HEK293 (cell line): ENCODE results near the gene DYTN.

Experiments used
- CTCF ChIA-PET: fragments of 350-600 bp; formaldehyde crosslinking; extraction: SDS; loops from one replicate; lab custom pipeline; 2021; ENCODE audit warnings: antibody characterized with exemption; lab: Yijun Ruan, JAX
- POLR2A ChIA-PET: fragments of 300-600 bp; formaldehyde crosslinking; extraction: SDS; loops from one replicate; lab custom pipeline; 2020; ENCODE audit warnings: antibody characterized with exemption, inconsistent platforms; lab: Yijun Ruan, JAX
- H3K27ac ChIP-seq: fragments of 200-500 bp; sonication (Bioruptor generic); 2 replicates; pipeline ENCODE4 v1.5.1; 2014; ENCODE audit warnings: low read depth, low read length, control low read depth, inconsistent platforms; ENCODE audit errors: extremely low read depth
- H3K36me3 ChIP-seq, 2 experiments: fragments of 200-500 bp in 1 of 2; sonication (Bioruptor generic) in 1 of 2; 1 replicate in 1 of 2; 2 replicates in 1 of 2; pipeline ENCODE4 v1.5.1; 2014 to 2017; ENCODE audit warnings: inconsistent platforms in 2 of 2, low read length in 2 of 2; ENCODE audit not compliant: control insufficient read depth in 2 of 2, insufficient read depth in 1 of 2
- H3K4me1 ChIP-seq: fragments of 200-500 bp; sonication (Bioruptor generic); 2 replicates; pipeline ENCODE4 v1.5.1; 2014; ENCODE audit warnings: mild to moderate bottlenecking, low read length, inconsistent platforms; ENCODE audit not compliant: control insufficient read depth, insufficient read depth
- H3K4me3 ChIP-seq: 2 replicates; pipeline ENCODE4 v1.5.1; 2011; ENCODE audit warnings: low read depth, mild to moderate bottlenecking, control low read depth, low read length, moderate library complexity
- H3K9me3 ChIP-seq: fragments of 200-500 bp; sonication (Bioruptor generic); 2 replicates; pipeline ENCODE4 v1.5.1; 2014; ENCODE audit warnings: low read depth, low read length, inconsistent platforms; ENCODE audit not compliant: control insufficient read depth, insufficient read depth
- BCL11A ChIP-seq: fragments of 450-650 bp; formaldehyde crosslinking; IDR thresholded peaks from 2 replicates; pipeline ENCODE4 v1.5.1; 2016; ENCODE audit warnings: low read depth, missing biosample characterization, missing genetic modification characterization
- BCL11B ChIP-seq: fragments of 450-650 bp; formaldehyde crosslinking; IDR thresholded peaks from 2 replicates; pipeline ENCODE4 v1.5.1; 2016; ENCODE audit warnings: low read depth, missing biosample characterization, missing genetic modification characterization
- KLF9 ChIP-seq: fragments of 450-650 bp; formaldehyde crosslinking; IDR thresholded peaks from 2 replicates; pipeline ENCODE4 v1.5.1; 2016; ENCODE audit warnings: missing biosample characterization, missing genetic modification characterization, low read depth
- ZFP41 ChIP-seq: fragments of 450-650 bp; formaldehyde crosslinking; IDR thresholded peaks from 2 replicates; pipeline ENCODE4 v1.5.1; 2016; ENCODE audit warnings: missing biosample characterization, missing genetic modification characterization, borderline replicate concordance
- ZIC2 ChIP-seq: fragments of 450-650 bp; formaldehyde crosslinking; IDR thresholded peaks from 2 replicates; pipeline ENCODE4 v1.5.1; 2016; ENCODE audit warnings: missing biosample characterization, missing genetic modification characterization
- ZNF138 ChIP-seq: fragments of 450-650 bp; formaldehyde crosslinking; IDR thresholded peaks from 2 replicates; pipeline ENCODE4 v1.5.1; 2016; ENCODE audit warnings: missing biosample characterization, missing genetic modification characterization, borderline replicate concordance
- ZNF146 ChIP-seq: fragments of 450-650 bp; formaldehyde crosslinking; IDR thresholded peaks from 2 replicates; pipeline ENCODE4 v1.5.1; 2016; ENCODE audit warnings: missing biosample characterization, missing genetic modification characterization
- ZNF169 ChIP-seq: fragments of 450-650 bp; formaldehyde crosslinking; IDR thresholded peaks from 2 replicates; pipeline ENCODE4 v1.5.1; 2016; ENCODE audit warnings: missing biosample characterization, missing genetic modification characterization
- ZNF19 ChIP-seq: fragments of 450-650 bp; formaldehyde crosslinking; IDR thresholded peaks from 2 replicates; pipeline ENCODE4; 2016; ENCODE audit warnings: missing biosample characterization, missing genetic modification characterization, low read depth
- ZNF274 ChIP-seq, 2 experiments: fragments of 200-500 bp in 1 of 2; fragments of 450-650 bp in 1 of 2; sonication (Bioruptor generic) in 1 of 2; formaldehyde crosslinking in 1 of 2; IDR thresholded peaks; 2 replicates each; pipeline versions ENCODE4 v1.5.1 to v1.6.1; 2014 to 2016; ENCODE audit warnings: borderline replicate concordance in 1 of 2, inconsistent platforms in 1 of 2, low read length in 1 of 2, missing biosample characterization in 1 of 2, missing genetic modification characterization in 1 of 2
- ZNF302 ChIP-seq: fragments of 450-650 bp; formaldehyde crosslinking; IDR thresholded peaks from 2 replicates; pipeline ENCODE4 v1.5.1; 2016; ENCODE audit warnings: missing biosample characterization, missing genetic modification characterization, low read depth
- ZNF391 ChIP-seq: fragments of 450-650 bp; formaldehyde crosslinking; IDR thresholded peaks from 2 replicates; pipeline ENCODE4 v1.5.1; 2016; ENCODE audit warnings: low read depth, missing biosample characterization, missing genetic modification characterization, borderline replicate concordance
- ZNF423 ChIP-seq: fragments of 450-650 bp; formaldehyde crosslinking; IDR thresholded peaks from 2 replicates; pipeline ENCODE4 v1.5.1; 2016; ENCODE audit warnings: missing biosample characterization, missing genetic modification characterization
- ZNF501 ChIP-seq: fragments of 450-650 bp; formaldehyde crosslinking; IDR thresholded peaks from 2 replicates; pipeline ENCODE4 v1.5.1; 2016; ENCODE audit warnings: missing biosample characterization, missing genetic modification characterization
- ZNF530 ChIP-seq: fragments of 450-650 bp; formaldehyde crosslinking; IDR thresholded peaks from 2 replicates; pipeline ENCODE4 v1.5.1; 2016; ENCODE audit warnings: low read depth, missing biosample characterization, missing genetic modification characterization
- ZNF768 ChIP-seq: fragments of 450-650 bp; formaldehyde crosslinking; IDR thresholded peaks from 2 replicates; pipeline ENCODE4 v1.5.1; 2018; ENCODE audit warnings: missing biosample characterization, mild to moderate bottlenecking, missing genetic modification characterization
- ZNF792 ChIP-seq: fragments of 450-650 bp; formaldehyde crosslinking; IDR thresholded peaks from 2 replicates; pipeline ENCODE4 v1.5.1; 2016; ENCODE audit warnings: missing biosample characterization, missing genetic modification characterization
- TF ChIP-seq, protein P1 (sequence below): fragments of 450-650 bp; formaldehyde crosslinking; IDR thresholded peaks from 2 replicates; pipeline ENCODE4 v1.5.1; 2016; ENCODE audit warnings: missing biosample characterization, missing genetic modification characterization
- TF ChIP-seq, protein P2 (sequence below): fragments of 450-650 bp; formaldehyde crosslinking; conservative IDR thresholded peaks from 2 replicates; pipeline ENCODE4 v1.5.1; 2016; ENCODE audit warnings: low read depth, missing biosample characterization, missing genetic modification characterization
- TF ChIP-seq, protein P3 (sequence below): fragments of 450-650 bp; formaldehyde crosslinking; IDR thresholded peaks from 2 replicates; pipeline ENCODE4; 2016; ENCODE audit warnings: missing biosample characterization, missing genetic modification characterization
- TF ChIP-seq, protein P4 (sequence below): fragments of 450-650 bp; formaldehyde crosslinking; IDR thresholded peaks from 2 replicates; pipeline ENCODE4 v1.5.1; 2016; ENCODE audit warnings: missing biosample characterization, missing genetic modification characterization
- TF ChIP-seq, protein P5 (sequence below): fragments of 450-650 bp; formaldehyde crosslinking; IDR thresholded peaks from 2 replicates; pipeline ENCODE4 v1.5.1; 2017; ENCODE audit warnings: missing biosample characterization, missing genetic modification characterization
- TF ChIP-seq, protein P6 (sequence below): fragments of 450-650 bp; formaldehyde crosslinking; IDR thresholded peaks from 2 replicates; pipeline ENCODE4 v1.5.1; 2016; ENCODE audit warnings: missing biosample characterization, missing genetic modification characterization
- TF ChIP-seq, protein P7 (sequence below): sonication (generic); formaldehyde crosslinking; IDR thresholded peaks from 2 replicates; pipeline ENCODE4 v1.8.1; 2022; ENCODE audit warnings: mild to moderate bottlenecking, moderate library complexity, missing genetic modification reagents

Gene DYTN

DNA sequence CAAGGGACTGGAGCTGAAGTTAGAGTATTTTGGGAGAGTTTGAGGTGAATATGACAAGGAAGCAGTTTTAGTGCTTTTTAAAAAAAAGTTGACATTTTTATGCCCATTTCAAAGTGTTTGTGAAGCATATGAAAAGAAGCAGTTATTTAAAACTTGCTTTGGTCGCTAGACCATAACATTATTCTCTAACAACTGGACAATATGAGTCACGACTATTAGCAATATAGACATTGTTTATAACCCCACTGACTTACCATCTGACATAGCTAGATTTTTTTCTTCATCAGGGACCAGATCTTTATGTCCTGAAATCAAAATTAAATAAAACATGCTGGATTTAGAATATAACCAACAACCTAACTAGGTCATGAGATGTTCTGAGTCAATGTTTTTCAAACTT, 22.6 kb upstream of the DYTN start:
- Histone ChIP-seq H3K36me3 (no peaks in the 10 kb centered on the region), H3K4me3 (no peak overlapping the region)
- TF ChIP-seq ZNF501 (tag by site-specific recombination): no peak
- no peak for TF ChIP-seq ZNF391 (tag by site-specific recombination)
- no peak for TF ChIP-seq ZNF19 (tag by site-specific recombination)
- TF ChIP-seq ZNF423: no peak
- TF ChIP-seq ZNF169 (tag by site-specific recombination): no peak
- TF ChIP-seq, protein P1, sequence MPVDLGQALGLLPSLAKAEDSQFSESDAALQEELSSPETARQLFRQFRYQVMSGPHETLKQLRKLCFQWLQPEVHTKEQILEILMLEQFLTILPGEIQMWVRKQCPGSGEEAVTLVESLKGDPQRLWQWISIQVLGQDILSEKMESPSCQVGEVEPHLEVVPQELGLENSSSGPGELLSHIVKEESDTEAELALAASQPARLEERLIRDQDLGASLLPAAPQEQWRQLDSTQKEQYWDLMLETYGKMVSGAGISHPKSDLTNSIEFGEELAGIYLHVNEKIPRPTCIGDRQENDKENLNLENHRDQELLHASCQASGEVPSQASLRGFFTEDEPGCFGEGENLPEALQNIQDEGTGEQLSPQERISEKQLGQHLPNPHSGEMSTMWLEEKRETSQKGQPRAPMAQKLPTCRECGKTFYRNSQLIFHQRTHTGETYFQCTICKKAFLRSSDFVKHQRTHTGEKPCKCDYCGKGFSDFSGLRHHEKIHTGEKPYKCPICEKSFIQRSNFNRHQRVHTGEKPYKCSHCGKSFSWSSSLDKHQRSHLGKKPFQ (tag by site-specific recombination): no peak
- TF ChIP-seq ZIC2 (tag by site-specific recombination): no peak
- no peak for TF ChIP-seq ZNF138 (tag by site-specific recombination)
- TF ChIP-seq, protein P2, sequence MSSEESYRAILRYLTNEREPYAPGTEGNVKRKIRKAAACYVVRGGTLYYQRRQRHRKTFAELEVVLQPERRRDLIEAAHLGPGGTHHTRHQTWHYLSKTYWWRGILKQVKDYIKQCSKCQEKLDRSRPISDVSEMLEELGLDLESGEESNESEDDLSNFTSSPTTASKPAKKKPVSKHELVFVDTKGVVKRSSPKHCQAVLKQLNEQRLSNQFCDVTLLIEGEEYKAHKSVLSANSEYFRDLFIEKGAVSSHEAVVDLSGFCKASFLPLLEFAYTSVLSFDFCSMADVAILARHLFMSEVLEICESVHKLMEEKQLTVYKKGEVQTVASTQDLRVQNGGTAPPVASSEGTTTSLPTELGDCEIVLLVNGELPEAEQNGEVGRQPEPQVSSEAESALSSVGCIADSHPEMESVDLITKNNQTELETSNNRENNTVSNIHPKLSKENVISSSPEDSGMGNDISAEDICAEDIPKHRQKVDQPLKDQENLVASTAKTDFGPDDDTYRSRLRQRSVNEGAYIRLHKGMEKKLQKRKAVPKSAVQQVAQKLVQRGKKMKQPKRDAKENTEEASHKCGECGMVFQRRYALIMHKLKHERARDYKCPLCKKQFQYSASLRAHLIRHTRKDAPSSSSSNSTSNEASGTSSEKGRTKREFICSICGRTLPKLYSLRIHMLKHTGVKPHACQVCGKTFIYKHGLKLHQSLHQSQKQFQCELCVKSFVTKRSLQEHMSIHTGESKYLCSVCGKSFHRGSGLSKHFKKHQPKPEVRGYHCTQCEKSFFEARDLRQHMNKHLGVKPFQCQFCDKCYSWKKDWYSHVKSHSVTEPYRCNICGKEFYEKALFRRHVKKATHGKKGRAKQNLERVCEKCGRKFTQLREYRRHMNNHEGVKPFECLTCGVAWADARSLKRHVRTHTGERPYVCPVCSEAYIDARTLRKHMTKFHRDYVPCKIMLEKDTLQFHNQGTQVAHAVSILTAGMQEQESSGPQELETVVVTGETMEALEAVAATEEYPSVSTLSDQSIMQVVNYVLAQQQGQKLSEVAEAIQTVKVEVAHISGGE (tag by site-specific recombination): no peak
- TF ChIP-seq, protein P3, sequence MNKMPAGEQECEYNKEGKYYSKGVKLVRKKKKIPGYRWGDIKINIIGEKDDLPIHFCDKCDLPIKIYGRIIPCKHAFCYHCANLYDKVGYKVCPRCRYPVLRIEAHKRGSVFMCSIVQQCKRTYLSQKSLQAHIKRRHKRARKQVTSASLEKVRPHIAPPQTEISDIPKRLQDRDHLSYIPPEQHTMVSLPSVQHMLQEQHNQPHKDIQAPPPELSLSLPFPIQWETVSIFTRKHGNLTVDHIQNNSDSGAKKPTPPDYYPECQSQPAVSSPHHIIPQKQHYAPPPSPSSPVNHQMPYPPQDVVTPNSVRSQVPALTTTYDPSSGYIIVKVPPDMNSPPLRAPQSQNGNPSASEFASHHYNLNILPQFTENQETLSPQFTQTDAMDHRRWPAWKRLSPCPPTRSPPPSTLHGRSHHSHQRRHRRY (tag by site-specific recombination): no peak
- TF ChIP-seq, protein P4, sequence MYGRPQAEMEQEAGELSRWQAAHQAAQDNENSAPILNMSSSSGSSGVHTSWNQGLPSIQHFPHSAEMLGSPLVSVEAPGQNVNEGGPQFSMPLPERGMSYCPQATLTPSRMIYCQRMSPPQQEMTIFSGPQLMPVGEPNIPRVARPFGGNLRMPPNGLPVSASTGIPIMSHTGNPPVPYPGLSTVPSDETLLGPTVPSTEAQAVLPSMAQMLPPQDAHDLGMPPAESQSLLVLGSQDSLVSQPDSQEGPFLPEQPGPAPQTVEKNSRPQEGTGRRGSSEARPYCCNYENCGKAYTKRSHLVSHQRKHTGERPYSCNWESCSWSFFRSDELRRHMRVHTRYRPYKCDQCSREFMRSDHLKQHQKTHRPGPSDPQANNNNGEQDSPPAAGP (tag by site-specific recombination): no peak
- TF ChIP-seq, protein P5, sequence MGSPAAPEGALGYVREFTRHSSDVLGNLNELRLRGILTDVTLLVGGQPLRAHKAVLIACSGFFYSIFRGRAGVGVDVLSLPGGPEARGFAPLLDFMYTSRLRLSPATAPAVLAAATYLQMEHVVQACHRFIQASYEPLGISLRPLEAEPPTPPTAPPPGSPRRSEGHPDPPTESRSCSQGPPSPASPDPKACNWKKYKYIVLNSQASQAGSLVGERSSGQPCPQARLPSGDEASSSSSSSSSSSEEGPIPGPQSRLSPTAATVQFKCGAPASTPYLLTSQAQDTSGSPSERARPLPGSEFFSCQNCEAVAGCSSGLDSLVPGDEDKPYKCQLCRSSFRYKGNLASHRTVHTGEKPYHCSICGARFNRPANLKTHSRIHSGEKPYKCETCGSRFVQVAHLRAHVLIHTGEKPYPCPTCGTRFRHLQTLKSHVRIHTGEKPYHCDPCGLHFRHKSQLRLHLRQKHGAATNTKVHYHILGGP (tag by site-specific recombination): no peak
- TF ChIP-seq ZNF792 (tag by site-specific recombination): no peak
- TF ChIP-seq KLF9 (tag by site-specific recombination): no peak
- TF ChIP-seq, protein P6, sequence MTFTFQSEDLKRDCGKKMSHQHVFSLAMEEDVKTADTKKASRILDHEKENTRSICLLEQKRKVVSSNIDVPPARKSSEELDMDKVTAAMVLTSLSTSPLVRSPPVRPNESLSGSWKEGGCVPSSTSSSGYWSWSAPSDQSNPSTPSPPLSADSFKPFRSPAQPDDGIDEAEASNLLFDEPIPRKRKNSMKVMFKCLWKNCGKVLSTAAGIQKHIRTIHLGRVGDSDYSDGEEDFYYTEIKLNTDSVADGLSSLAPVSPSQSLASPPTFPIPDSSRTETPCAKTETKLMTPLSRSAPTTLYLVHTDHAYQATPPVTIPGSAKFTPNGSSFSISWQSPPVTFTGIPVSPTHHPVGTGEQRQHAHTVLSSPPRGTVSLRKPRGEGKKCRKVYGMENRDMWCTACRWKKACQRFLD: no peak
- TF ChIP-seq, all 188 proteins: peak for 0
- ChIA-PET CTCF (interaction anchor here (0.6 to 0.7 kb wide), 2 partner anchors 11 to 20 kb away, joined by 3 read pairs; no protein-coding TSS in a partner anchor), POLR2A (no interaction called here)
- Histone ChIP-seq H3K4me1 (no peaks in the 10 kb centered on the region), H3K27ac (no peak overlapping the region), H3K9me3 (no peaks in the 10 kb centered on the region)

DNA sequence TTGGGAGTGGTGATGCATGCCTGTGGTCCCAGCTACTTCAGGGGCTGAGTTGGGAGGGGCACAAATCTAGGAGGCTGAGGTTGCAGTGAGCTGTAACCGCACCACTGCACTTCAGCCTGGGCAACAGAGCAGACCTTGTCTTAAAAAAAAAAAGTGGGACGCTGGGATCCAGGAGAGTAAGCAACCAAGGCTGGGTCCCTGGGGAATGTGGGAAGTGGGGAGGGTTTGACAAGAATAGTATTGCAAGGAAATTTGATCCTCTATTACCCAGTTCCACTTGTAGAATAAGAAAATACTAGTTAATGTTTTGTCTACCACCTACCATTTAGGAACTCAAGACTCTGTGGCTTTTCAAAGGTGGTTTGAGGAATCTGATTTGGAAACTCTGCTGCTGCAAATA, 21.1 kb upstream of the DYTN start:
- no peaks in the 10 kb centered on the region for H3K9me3 ChIP-seq
- ChIA-PET POLR2A (no interaction called here), CTCF (interaction anchor here (1.3 kb wide), 1 partner anchor 56 kb away, joined by 6 read pairs; no protein-coding TSS in a partner anchor)
- no peak overlapping the region for H3K27ac ChIP-seq
- H3K4me1 ChIP-seq: no peaks in the 10 kb centered on the region
- H3K4me3 ChIP-seq: no peak overlapping the region
- H3K36me3 ChIP-seq: no peaks in the 10 kb centered on the region
- TF ChIP-seq ZNF302: no peak
- no peak for TF ChIP-seq ZNF146
- no peak for TF ChIP-seq ZNF530
- no peak for TF ChIP-seq BCL11B (tag by site-specific recombination)
- no peak for TF ChIP-seq ZNF768 (tag by site-specific recombination)
- TF ChIP-seq ZNF274 (IDR thresholded peaks at IDR 0.05; ENCODE audit: low read length): no peak
- no peak for TF ChIP-seq ZNF274 (tag by site-specific recombination; IDR thresholded peaks at IDR 0.05; ENCODE audit: borderline replicate concordance)
- TF ChIP-seq BCL11A: no peak
- TF ChIP-seq, protein P7, sequence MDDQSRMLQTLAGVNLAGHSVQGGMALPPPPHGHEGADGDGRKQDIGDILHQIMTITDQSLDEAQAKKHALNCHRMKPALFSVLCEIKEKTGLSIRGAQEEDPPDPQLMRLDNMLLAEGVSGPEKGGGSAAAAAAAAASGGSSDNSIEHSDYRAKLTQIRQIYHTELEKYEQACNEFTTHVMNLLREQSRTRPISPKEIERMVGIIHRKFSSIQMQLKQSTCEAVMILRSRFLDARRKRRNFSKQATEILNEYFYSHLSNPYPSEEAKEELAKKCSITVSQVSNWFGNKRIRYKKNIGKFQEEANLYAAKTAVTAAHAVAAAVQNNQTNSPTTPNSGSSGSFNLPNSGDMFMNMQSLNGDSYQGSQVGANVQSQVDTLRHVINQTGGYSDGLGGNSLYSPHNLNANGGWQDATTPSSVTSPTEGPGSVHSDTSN: no peak
- no peak for TF ChIP-seq ZFP41 (tag by site-specific recombination)
